Liver (tissue), 9 donors: Measurements from ENCODE around the gene TRUB1. TPM values are rescaled to one million over a fixed set of nuclear protein-coding genes. Genes with fewer than 3 reads are reported as not detected.

Source experiments
- DNase-seq: peaks from one replicate; pipeline ENCODE4 v3.0.0-alpha.2; 2017; ENCODE audit warnings: low spot score
- H3K27ac ChIP-seq, 2 donors: one replicate each; pipeline ENCODE4 v1.7.0; 2013; ENCODE audit warnings: inconsistent platforms in 2 of 2, low read length in 2 of 2, control low read depth in 1 of 2, low read depth in 1 of 2, mild to moderate bottlenecking in 1 of 2
- H3K27me3 ChIP-seq, 4 donors: one replicate each; pipeline versions ENCODE4 v1.6.1 to v1.7.0; 2013; ENCODE audit warnings: low read length in 3 of 4, inconsistent platforms in 1 of 4, mild to moderate bottlenecking in 1 of 4, moderate library complexity in 1 of 4; ENCODE audit not compliant: control insufficient read depth in 4 of 4, insufficient read depth in 4 of 4
- H3K36me3 ChIP-seq, 4 donors: one replicate each; pipeline versions ENCODE4 v1.6.1 to v1.7.0; 2013; ENCODE audit warnings: low read length in 3 of 4, mild to moderate bottlenecking in 3 of 4, low read depth in 1 of 4, moderate library complexity in 1 of 4; ENCODE audit not compliant: control insufficient read depth in 4 of 4, insufficient read depth in 3 of 4
- H3K4me1 ChIP-seq, 4 donors: one replicate each; pipeline versions ENCODE4 v1.6.1 to v1.7.0; 2013; ENCODE audit warnings: low read length in 3 of 4, mild to moderate bottlenecking in 3 of 4, moderate library complexity in 1 of 4; ENCODE audit not compliant: control insufficient read depth in 4 of 4, insufficient read depth in 4 of 4
- H3K4me3 ChIP-seq, 3 donors: one replicate each; pipeline versions ENCODE4 v1.6.1 to v1.7.0; 2013; ENCODE audit warnings: low read length in 3 of 3, control low read depth in 1 of 3, low read depth in 1 of 3, mild to moderate bottlenecking in 1 of 3
- H3K9ac ChIP-seq, 2 donors: one replicate each; pipeline ENCODE4 v1.7.0; 2013; ENCODE audit warnings: low read length in 2 of 2, mild to moderate bottlenecking in 2 of 2, moderate library complexity in 2 of 2, control low read depth in 1 of 2, low read depth in 1 of 2
- H3K9me3 ChIP-seq, 4 donors: one replicate each; pipeline versions ENCODE4 v1.6.1 to v1.7.0; 2013; ENCODE audit warnings: low read length in 3 of 4; ENCODE audit not compliant: control insufficient read depth in 4 of 4
- ATF3 ChIP-seq: IDR thresholded peaks from 2 replicates; pipeline ENCODE4 v1.6.1; 2016; ENCODE audit warnings: antibody characterized with exemption
- CTCF ChIP-seq: fragments of 150-350 bp; IDR thresholded peaks from 2 replicates; pipeline ENCODE4 v1.5.1; 2017; ENCODE audit warnings: improper control_type of control experiment, low read depth, low read length; ENCODE audit not compliant: missing input control
- FOXA2 ChIP-seq: IDR thresholded peaks from 2 replicates; pipeline ENCODE4 v1.6.1; 2016; ENCODE audit warnings: antibody characterized with exemption
- GABPA ChIP-seq, 2 donors: IDR thresholded peaks in 1 of 2; conservative IDR thresholded peaks in 1 of 2; 2 replicates each; pipeline ENCODE4 v1.6.1; 2016; ENCODE audit warnings: antibody characterized with exemption in 2 of 2, mild to moderate bottlenecking in 1 of 2, moderate library complexity in 1 of 2
- HNF4A ChIP-seq, 2 donors: conservative IDR thresholded peaks; 2 replicates each; pipeline ENCODE4 v1.6.1; 2016; ENCODE audit warnings: antibody characterized with exemption in 2 of 2, mild to moderate bottlenecking in 2 of 2
- HNF4G ChIP-seq: IDR thresholded peaks from 2 replicates; pipeline ENCODE4 v1.6.1; 2016; ENCODE audit warnings: antibody characterized with exemption
- JUND ChIP-seq, 2 donors: IDR thresholded peaks; 2 replicates each; pipeline ENCODE4 v1.6.1; 2016; ENCODE audit warnings: antibody characterized with exemption in 2 of 2
- NR2F2 ChIP-seq: IDR thresholded peaks from 2 replicates; pipeline ENCODE4 v1.6.1; 2016; ENCODE audit warnings: antibody characterized with exemption
- RAD21 ChIP-seq, 2 donors: IDR thresholded peaks; 2 replicates each; pipeline ENCODE4 v1.6.1; 2016; ENCODE audit warnings: antibody characterized with exemption in 2 of 2, mild to moderate bottlenecking in 2 of 2
- SP1 ChIP-seq: IDR thresholded peaks from 2 replicates; pipeline ENCODE4 v1.6.1; 2018; ENCODE audit warnings: antibody characterized with exemption, mild to moderate bottlenecking
- TAF1 ChIP-seq: conservative IDR thresholded peaks from 2 replicates; pipeline ENCODE4 v1.6.1; 2016; ENCODE audit warnings: antibody characterized with exemption, mild to moderate bottlenecking
- YY1 ChIP-seq: IDR thresholded peaks from 2 replicates; pipeline ENCODE4 v1.6.1; 2016; ENCODE audit warnings: antibody characterized with exemption, mild to moderate bottlenecking
- ZBTB33 ChIP-seq: IDR thresholded peaks from 2 replicates; pipeline ENCODE4 v1.6.1; 2016; ENCODE audit warnings: antibody characterized with exemption
- WGBS: extraction: QIAGEN DNeasy Blood & Tissue Kit; methylation state at CpG from one replicate; pipeline ENCODE4 v1.1.7; 2013; 5-methylcytosine and 5-hydroxymethylcytosine counted together
- polyA plus RNA-seq, 2 donors: library from polyadenylated mRNA; stranded (reverse) in 1 of 2; unstranded in 1 of 2; fragments of 200-250 nt in 1 of 2; fragments of >200 nt in 1 of 2; fragmentation: Nextera tagmentation in 1 of 2; extraction: Ambion mirVana in 1 of 2; gene quantifications; one replicate each; pipeline versions ENCODE4 v1.2.1 to v1.2.3, GENCODE V29; 2013 to 2015
- total RNA-seq, 2 donors: library from RNA; depleted of rRNA; stranded (reverse); fragments of >200 nt; gene quantifications; one replicate each; pipeline ENCODE4 v1.2.3, GENCODE V29; 2014
- TF ChIP-seq, protein P1 (sequence below): IDR thresholded peaks from 2 replicates; pipeline ENCODE4 v1.6.1; 2016; ENCODE audit warnings: antibody characterized with exemption, mild to moderate bottlenecking
- TF ChIP-seq, protein P2 (sequence below): IDR thresholded peaks from 2 replicates; pipeline ENCODE4 v1.6.1; 2016; ENCODE audit warnings: antibody characterized with exemption
- donor health status: healthy.
- donor health status: healthy.
- donor health status: healthy.
- donor health status: healthy.
- donor health status: healthy.

The TRUB1 gene
- total and polyA plus RNA-seq, 4 donors, result 6.1 to 14.1 (median 8.3) TPM

- no peak for DNase-seq
- Histone ChIP-seq H3K27ac (no peak overlapping the region), H3K36me3 (no peaks in the 10 kb centered on the region), H3K27me3 (no peaks in the 10 kb centered on the region), H3K9me3 (no peaks in the 10 kb centered on the region), H3K4me1 (peaks cover 0 to 3% (median 1%) of the 10 kb centered on the region in 4 donors), H3K9ac (no peak overlapping the region), H3K4me3 (no peak overlapping the region)
- TF ChIP-seq, protein P1, sequence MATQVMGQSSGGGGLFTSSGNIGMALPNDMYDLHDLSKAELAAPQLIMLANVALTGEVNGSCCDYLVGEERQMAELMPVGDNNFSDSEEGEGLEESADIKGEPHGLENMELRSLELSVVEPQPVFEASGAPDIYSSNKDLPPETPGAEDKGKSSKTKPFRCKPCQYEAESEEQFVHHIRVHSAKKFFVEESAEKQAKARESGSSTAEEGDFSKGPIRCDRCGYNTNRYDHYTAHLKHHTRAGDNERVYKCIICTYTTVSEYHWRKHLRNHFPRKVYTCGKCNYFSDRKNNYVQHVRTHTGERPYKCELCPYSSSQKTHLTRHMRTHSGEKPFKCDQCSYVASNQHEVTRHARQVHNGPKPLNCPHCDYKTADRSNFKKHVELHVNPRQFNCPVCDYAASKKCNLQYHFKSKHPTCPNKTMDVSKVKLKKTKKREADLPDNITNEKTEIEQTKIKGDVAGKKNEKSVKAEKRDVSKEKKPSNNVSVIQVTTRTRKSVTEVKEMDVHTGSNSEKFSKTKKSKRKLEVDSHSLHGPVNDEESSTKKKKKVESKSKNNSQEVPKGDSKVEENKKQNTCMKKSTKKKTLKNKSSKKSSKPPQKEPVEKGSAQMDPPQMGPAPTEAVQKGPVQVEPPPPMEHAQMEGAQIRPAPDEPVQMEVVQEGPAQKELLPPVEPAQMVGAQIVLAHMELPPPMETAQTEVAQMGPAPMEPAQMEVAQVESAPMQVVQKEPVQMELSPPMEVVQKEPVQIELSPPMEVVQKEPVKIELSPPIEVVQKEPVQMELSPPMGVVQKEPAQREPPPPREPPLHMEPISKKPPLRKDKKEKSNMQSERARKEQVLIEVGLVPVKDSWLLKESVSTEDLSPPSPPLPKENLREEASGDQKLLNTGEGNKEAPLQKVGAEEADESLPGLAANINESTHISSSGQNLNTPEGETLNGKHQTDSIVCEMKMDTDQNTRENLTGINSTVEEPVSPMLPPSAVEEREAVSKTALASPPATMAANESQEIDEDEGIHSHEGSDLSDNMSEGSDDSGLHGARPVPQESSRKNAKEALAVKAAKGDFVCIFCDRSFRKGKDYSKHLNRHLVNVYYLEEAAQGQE, result no peak
- no peak for TF ChIP-seq JUND (IDR thresholded peaks at IDR 0.05)
- 87% methylated on average over 9 of the region's 9 CpGs for WGBS
These were observed 86.4 kb downstream of the TRUB1 start for GRCh38 chr10:115024371-115024770.

DNA sequence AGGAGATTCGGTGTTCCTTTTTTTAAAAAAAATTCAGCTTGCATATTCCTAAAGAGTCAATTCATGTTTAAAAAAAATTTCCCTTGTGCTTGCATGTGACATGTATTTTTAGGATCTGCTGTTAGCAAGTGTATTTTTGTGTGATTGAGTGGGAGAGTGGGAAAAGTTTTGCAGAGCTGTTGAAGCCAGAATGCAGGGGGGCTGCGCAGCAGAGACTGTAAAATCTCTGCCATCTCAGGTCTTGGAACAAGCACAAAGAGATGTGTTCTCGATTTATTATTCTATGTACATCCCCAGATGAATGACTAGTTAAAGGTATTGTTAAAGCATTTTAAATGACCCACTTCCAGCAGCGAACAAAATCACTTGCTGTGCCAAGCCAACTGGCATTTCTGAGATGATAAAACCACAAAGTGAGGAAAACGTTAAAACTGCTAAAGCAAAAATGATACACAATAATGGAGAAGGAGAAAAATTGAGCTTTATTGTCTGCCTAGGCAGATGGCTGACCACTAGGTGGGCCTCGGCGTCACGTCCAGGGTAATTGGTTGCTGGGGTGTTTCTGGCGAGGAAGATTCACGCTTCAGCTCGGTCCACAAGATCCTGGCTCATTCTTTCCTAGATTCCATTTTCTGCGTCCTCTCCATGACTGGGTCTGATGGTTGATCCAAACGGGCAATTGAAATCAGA lies 88.2 kb downstream of the TRUB1 start:
- no peak overlapping the region for H3K4me3 ChIP-seq
- no peaks in the 10 kb centered on the region for H3K9me3 ChIP-seq
- TF ChIP-seq CTCF (no peak), ATF3 (no peak), HNF4A (conservative IDR thresholded peaks at IDR 0.05) (no peak), YY1 (no peak), ZBTB33 (no peak), JUND (IDR thresholded peaks at IDR 0.05) (no peak), HNF4G (no peak), NR2F2 (no peak), SP1 (no peak), RAD21 (IDR thresholded peaks at IDR 0.05) (no peak), TAF1 (no peak), FOXA2 (no peak), GABPA (IDR thresholded peaks at IDR 0.05 in 1 of 2, conservative IDR thresholded peaks at IDR 0.05 in 1 of 2) (no peak)
- TF ChIP-seq, protein P1, result no peak
- TF ChIP-seq, protein P2, sequence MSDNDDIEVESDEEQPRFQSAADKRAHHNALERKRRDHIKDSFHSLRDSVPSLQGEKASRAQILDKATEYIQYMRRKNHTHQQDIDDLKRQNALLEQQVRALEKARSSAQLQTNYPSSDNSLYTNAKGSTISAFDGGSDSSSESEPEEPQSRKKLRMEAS, result no peak
- H3K27ac ChIP-seq, result no peak overlapping the region
- DNase-seq, result no peak
- no peaks in the 10 kb centered on the region for H3K36me3 ChIP-seq
- H3K27me3 ChIP-seq, result no peaks in the 10 kb centered on the region
- peaks cover 0 to 18% (median 13%) of the 10 kb centered on the region in 4 donors for H3K4me1 ChIP-seq
- 83% methylated on average over 13 of the region's 13 CpGs for WGBS
- H3K9ac ChIP-seq, result no peak overlapping the region
